Hematopoietic multipotent progenitor cell treated with erythropoietin and hydrocortisone succinate and interleukin-3 and kit ligand, for 6 days (in vitro differentiated cells): ENCODE results near the gene PUS7L.
"Not testable (repeated sequence)": the region's sequence is repeated elsewhere in the genome, so short reads cannot be mapped to it uniquely, and the experiment has no call there.

Source experiments
- DNase-seq: peaks from one replicate; pipeline ENCODE4 v3.0.0-alpha.2; 2015

Gene PUS7L

GRCh38 chr12:43758728-43759563 is at the start of gene PUS7L, which contains the start of gene IRAK4:
TSS of gene PUS7L (minus strand) at chr12:43758790. CDS start at chr12:43755245, 3,545 bp downstream.
TSS of gene IRAK4 (plus strand) at chr12:43758951. CDS start at chr12:43768112, 9,161 bp downstream.
- DNase-seq: peak; percentile 99

GRCh38 chr12:43807386-43807785 is 48.8 kb upstream of the PUS7L start:
- DNase-seq: no peak

- DNase-seq: no peak
Observed at GRCh38 chr12:43806737-43807072, 48.1 kb upstream of the PUS7L start.

- DNase-seq: peak; percentile 84
Observed at GRCh38 chr12:43805860-43806736, 47.5 kb upstream of the PUS7L start, which contains the start of gene TWF1. TSS of gene TWF1 (minus strand) at chr12:43806317. CDS start at chr12:43806245, 72 bp downstream.

- peak; percentile 41 for DNase-seq
Observed at GRCh38 chr12:43805149-43805859, 46.7 kb upstream of the PUS7L start.

GRCh38 chr12:43797561-43798217 is 39.1 kb upstream of the PUS7L start:
- DNase-seq: no peak

- DNase-seq: no peak
Observed at GRCh38 chr12:43795716-43796280, 37.2 kb upstream of the PUS7L start.

GRCh38 chr12:43789941-43790340 is 31.4 kb upstream of the PUS7L start:
- DNase-seq: no peak

GRCh38 chr12:43786899-43787693 is 28.5 kb upstream of the PUS7L start:
- DNase-seq: no peak

- peak; percentile 74 for DNase-seq
Observed at GRCh38 chr12:43776498-43776897, 17.9 kb upstream of the PUS7L start.

GRCh38 chr12:43766291-43766690 is 7.7 kb upstream of the PUS7L start:
- no peak for DNase-seq

- no peak for DNase-seq
Observed at GRCh38 chr12:43764528-43764927, 5.9 kb upstream of the PUS7L start.

GRCh38 chr12:43763769-43764168 is 5.2 kb upstream of the PUS7L start:
- DNase-seq: no peak

GRCh38 chr12:43762596-43762995 is 4.0 kb upstream of the PUS7L start:
- DNase-seq: no peak

GRCh38 chr12:43761500-43761899 is 2.9 kb upstream of the PUS7L start:
- DNase-seq: peak; percentile 55

- DNase-seq: no peak
Observed at GRCh38 chr12:43760396-43760795, 1.8 kb upstream of the PUS7L start.

GRCh38 chr12:43758247-43758727 is 303 bp downstream of the PUS7L start:
- DNase-seq: peak; percentile 52

- no peak for DNase-seq
Observed at GRCh38 chr12:43754015-43754414, 4.6 kb downstream of the PUS7L start.

GRCh38 chr12:43751360-43751759 is 7.2 kb downstream of the PUS7L start:
- DNase-seq: not testable (repeated sequence)

- DNase-seq: no peak
Observed at GRCh38 chr12:43750814-43751213, 7.8 kb downstream of the PUS7L start.

- DNase-seq: no peak
Observed at GRCh38 chr12:43749016-43749415, 9.6 kb downstream of the PUS7L start.
